GM21526 (cell line): Measurements from ENCODE around the gene SMG6.
"Not testable (repeated sequence)": the region's sequence is repeated elsewhere in the genome, so short reads cannot be mapped to it uniquely, and the experiment has no call there.

Experiments used
- ATAC-seq: cut with Tn5 transposase; IDR thresholded peaks from one replicate; pipeline ENCODE4 v1.9.1; 2021; ENCODE audit warnings: moderate library complexity; ENCODE audit not compliant: unreplicated experiment, low FRiP score

Gene SMG6

GRCh38 chr17:2181897-2182448 is 121.6 kb downstream of the SMG6 start:
- ATAC-seq: no peak

DNA sequence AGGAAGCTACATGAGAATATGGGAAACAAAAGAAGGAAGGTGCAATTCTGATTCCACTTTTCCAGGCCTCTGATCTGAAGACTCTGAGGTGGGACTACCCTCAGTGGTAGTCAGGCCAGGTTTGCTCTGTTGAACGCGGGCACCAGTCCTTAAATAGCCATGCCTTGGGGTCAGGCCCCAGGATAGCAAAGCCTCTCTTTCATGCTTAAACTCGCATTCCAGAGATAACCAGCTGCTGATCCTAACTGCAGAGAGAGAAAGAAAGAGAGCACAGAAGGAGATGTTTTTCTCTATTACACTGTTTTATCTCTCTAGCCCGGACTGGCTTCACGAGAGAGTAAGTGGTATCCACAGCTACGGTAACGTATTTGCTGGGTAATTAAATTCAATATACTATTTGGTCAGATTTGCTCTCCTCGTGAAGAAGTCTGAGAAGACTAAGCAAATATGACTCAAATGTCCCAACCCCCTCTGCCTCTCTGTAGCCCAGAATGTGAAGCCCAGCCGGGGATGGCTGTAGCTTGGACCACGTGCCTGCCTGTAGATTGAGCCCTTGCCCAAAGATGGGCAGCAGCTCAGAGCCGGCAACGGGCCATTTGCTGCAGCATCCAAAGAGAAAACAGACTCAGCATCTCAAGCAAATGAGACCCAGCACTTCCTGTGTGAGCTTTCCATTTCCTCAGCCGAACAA is 122.2 kb downstream of the SMG6 start:
- no peak for ATAC-seq

DNA sequence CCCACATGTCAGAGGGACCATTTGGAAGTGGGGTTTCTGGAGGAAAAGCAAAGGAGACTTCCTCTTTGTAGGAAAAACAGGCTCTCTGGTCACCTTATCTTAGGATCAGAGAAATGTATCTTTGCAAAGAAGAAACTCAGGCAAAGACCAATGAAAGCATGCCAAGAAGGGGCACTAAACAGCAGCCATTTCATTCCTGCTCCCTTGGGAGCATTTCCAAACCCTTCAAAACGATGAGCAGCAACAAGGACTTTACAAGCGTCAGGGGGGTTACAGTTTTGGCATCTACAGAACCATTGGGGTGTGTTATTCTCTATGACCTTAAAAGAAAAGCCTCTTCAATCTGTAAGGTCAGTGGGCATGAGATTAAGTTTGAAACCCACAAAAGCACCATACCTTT is 122.8 kb downstream of the SMG6 start:
- ATAC-seq: no peak

DNA sequence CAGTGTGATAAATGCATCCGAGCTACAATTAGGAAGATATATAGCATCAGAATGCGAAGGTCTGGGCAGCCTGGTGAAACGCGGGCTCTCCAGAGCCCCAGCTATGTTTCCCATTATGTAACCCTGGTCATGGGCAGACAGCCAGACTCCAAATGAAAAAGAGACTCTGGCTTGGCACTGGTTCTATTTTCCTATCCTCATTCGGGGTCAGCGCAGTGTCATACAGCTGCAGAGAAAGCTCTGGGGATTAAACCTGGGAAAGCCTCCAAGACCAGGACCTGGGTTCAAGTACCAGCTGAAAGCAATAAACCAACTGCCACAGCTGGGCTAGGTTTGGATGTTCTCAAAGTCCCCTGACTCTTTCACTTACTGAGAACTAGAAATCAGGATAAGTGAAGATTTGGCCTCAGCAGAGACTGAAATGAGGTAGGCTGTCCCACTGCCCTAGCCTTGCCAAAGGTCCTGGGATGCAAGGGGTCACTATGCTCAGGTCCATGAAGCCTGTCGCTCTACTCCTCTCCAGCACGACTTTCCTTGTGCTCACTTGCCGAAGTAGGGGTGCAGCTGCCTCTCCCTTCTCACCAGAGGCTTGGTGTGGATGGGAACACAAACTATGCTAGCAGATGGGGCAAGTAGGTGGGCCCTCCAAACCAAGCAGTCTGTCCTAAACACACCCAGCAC is 123.8 kb downstream of the SMG6 start:
- no peak for ATAC-seq

GRCh38 chr17:2178798-2179501 is 124.6 kb downstream of the SMG6 start:
- ATAC-seq: no peak

DNA sequence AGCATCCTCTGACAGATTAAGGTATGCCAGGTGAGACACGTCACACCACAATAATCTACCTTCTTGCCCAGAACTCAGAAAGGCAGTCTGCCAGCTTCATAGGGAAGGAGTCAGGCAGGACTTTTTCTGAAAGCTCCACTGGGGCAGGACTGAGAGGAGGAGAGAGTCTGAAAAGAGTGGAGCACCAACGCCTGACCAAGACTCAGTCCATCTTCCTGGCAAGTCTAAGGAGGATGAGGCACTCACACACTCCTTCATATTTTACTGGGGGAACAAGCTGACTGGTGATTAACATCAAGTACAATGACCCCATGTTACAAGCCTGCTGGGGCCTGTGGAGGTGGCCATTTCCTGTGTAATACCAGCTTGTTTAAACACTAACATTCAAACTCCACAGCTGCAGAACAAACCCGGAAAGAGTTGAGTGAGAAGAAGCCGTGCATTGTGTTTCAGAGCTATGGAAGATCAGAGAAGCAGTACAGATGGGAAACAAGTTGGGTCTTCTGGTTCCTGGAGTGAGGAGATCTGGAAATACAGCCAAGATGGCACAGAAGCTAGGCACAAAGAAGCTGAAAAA is 126.3 kb downstream of the SMG6 start:
- no peak for ATAC-seq

DNA sequence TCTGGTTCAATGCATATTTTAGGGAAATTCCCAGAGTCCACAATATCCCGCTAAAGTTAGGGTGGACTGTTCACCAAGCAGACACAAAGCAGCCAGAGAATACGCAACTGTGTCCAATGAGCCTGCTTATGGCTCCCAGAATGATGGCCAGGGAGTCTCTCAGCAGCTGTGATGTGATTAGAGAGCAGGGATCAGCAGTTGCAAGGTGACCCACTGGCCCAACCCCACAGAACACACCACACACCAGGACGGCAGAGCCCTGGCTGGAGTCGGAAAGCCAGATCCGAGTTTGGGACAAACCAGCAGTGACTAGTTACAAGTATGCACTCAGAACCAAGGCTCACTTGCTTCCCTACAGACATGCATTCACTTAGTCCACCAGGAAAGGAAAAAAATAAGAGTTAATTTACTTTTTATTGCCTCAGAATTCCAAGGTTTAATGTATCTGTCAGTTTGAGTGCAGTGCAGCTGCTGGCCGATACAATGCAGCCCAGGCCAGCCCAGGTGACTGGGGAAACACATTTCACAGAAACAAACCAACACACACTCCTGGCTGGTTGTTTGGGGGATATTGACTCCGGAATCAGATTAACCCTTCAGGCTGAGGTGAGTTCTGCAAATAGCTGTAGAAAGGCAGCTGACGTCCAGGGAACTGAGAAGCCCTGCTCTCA is 127.0 kb downstream of the SMG6 start:
- no peak for ATAC-seq

- no peak for ATAC-seq
Observed at GRCh38 chr17:2175294-2175628, 128.3 kb downstream of the SMG6 start.

- no peak for ATAC-seq
Observed at GRCh38 chr17:2174468-2175293, 128.9 kb downstream of the SMG6 start.

DNA sequence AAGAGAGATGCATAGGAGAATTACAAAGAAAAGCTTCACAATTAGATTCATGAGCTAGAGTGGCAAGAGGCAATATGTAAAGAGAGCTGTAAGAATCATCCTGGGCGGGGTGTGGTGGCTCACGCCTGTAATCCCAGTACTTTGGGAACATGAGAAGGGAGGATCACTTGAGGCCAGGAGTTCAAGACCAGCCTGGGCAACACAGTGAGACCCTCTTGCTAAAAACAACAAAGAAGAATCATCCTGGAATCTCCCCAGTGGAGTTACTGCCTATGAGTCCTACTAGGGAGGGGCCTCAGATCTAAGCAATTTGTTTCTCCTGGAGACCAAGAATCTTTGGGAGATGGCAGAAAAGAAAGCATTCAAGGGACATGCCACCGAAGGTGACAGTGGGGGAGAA is 129.6 kb downstream of the SMG6 start:
- ATAC-seq: no peak

DNA sequence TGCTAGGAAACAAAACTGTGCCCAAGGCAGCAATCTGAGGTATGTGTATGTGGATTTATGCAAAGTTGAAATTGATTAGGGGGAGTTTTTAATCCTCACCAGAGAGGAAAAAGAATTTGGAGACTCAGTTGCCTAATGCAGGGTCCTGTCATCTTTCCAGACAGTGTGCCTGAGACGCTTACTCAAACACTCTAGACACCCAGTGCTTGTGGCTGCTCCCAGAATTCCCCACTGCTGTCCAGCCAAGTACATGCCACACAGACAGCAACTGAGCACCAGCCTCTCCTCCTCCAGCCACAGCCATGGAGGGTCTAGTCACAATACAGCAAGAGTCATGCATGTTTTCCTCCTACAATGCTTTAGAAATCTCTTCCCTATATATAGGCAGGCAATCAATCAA is 130.6 kb downstream of the SMG6 start:
- no peak for ATAC-seq

DNA sequence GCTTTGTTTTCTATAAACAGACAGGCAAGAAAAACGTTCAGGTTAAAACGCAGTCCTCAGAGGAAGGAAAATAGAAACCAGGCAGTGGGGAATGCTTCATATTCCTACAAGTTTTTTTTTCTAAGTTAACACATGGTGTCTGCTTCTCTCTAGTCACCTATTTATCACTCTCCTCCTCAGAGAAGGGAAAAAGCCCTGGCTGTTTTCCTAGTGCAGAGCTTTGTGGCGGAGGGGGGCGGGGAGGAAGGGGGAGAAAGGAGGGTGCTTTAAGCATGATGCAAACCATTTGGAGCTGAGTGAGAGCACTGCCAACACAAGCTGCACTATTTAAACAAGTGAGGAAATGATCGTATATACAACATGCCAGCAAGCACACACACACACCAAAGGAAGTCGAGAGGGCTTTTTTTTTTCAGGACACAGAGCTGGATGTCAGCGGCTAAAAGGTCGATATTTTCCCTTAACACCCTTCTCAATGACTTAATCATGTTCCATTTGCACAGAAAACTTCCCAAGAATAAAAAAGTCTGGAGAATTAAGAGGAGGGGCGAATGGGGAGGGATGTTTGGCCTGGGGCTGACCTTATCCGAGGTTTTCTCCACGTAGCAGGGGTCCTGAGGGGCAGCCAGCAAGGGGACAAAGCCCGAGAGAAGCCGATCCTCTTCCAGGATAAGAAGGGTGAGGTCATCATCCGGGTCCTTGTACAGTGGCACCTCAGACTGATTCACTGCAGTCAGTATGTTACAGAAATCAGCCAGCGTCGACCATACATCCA is 131.3 kb downstream of the SMG6 start:
- no peak for ATAC-seq

DNA sequence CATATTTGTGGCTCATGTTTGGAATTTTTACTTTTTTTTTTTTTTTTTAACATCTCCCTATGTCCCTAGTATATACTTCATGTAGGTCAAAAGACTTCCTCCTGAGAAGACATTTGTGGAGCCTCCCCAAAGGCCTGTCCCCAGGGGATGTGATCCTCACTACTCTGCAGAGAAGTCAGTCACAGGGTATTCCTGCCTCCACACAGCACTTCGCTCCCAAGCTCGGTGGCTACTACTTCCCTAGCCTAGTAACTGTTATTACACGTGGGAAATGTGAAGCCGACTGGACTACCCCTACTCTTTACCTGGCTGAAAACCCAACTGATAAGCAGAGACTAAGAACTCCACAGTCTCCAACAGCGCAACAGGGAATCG is 131.9 kb downstream of the SMG6 start:
- ATAC-seq: no peak

GRCh38 chr17:2170023-2170422 is 133.6 kb downstream of the SMG6 start:
- no peak for ATAC-seq

- not testable (repeated sequence) for ATAC-seq
Observed at GRCh38 chr17:2165723-2166122, 137.9 kb downstream of the SMG6 start.

- no peak for ATAC-seq
Observed at GRCh38 chr17:2158396-2158780, 145.2 kb downstream of the SMG6 start.

GRCh38 chr17:2157675-2158395 is 145.8 kb downstream of the SMG6 start:
- ATAC-seq: no peak

DNA sequence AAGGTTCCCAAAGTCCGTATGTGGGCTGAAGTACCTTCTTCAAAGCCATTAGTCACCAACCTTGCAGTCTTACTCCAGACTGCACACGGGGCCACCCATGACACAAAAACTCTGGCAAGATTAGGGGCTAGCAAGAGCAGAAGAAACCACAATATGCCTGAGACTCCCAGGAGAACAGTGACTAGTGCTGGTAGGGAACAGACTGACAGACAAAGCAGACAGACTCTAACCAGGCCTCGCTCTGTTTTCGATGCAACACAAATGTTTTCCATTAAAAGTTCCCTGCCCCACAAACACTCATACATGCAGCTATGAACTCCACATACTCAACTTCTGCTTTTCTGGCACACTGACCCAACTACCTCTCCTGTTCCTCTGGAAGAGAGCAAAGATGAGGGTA is 146.5 kb downstream of the SMG6 start:
- ATAC-seq: no peak

DNA sequence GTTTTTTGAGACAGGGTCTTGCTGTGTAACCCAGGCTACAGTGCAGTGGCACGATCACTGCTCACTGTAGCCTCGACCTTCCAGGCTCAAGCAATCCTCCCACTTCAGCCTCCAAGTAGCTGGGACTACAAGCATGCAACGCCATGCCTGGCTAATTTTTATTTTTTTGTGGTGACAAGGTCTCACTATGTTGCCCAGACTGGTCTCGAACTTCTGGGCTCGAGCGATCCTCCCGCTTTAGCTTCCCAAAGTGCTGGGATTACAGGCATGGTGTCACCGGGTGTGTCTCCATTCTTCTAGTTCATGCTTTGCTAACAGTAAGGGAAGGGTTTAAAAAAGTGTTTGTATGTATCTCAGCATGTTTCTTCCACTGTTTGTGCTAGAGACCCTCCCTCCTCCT is 146.9 kb downstream of the SMG6 start:
- ATAC-seq: no peak
